Coronary artery (tissue), 2 donors: Measurements from ENCODE around the gene NOTCH3.

Experiments
- DNase-seq: peaks from one replicate; pipeline ENCODE4 v3.0.0-alpha.2; 2017; ENCODE audit warnings: low spot score
- H3K27ac ChIP-seq, 2 donors: fragments of 200-600 bp; sonication (generic); one replicate each; pipeline ENCODE4 v1.5.1; 2016 to 2019
- H3K4me3 ChIP-seq: fragments of 200-600 bp; sonication (generic); 2 replicates; pipeline ENCODE4 v1.5.1; 2016; ENCODE audit warnings: mild to moderate bottlenecking, moderate library complexity
- CTCF ChIP-seq: fragments of 200-600 bp; sonication (generic); IDR thresholded peaks from one replicate; pipeline ENCODE4 v1.5.1; 2019; ENCODE audit warnings: antibody characterized with exemption

The NOTCH3 gene

DNA sequence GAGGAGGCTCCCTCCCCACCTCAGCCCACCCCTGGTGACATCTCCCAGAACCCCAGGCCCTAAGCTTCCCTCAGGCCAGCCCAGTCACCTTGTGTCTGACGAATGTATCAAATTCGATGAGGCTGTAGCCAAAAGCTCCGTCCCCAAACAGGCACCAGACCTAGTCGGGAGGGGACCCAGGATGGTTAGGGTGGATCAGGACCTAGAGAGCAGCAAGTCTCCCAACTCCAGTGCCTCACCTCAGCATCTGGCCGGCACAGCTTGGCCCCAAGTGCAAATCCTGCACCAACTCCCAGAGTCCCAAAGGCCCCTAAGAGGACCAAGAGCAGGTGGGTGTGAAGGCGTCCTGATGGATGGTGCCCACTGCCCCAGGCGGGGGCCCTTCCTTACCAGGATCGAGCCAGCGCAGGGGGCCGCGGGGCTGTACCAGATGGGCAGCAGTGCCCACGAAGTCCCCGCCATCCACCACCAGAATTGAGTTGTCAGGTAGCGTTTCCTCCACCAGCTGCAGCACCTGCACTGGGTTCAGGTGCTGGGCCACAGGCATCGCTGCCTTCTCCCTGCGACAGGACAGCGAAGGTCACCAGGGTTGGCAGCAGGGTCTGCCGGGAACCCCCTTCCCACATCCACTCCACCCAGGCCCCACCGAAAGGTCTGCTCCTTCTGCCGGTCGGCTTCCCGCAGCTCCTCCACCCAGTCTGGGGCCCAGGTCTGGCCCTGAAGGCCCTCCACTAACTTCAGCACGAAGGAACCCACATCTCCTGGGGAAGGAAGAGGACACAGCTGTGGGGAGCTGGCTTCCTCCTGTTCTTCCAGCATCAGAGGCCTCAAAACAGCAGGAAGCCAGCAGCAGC is 84.8 kb downstream of the NOTCH3 start:
- TF ChIP-seq CTCF, result no peak
- H3K4me3 ChIP-seq, result no peak overlapping the region
- no peak for DNase-seq
- H3K27ac ChIP-seq, result peak overlapping the region in 1 of 2 donors; percentile 80

DNA sequence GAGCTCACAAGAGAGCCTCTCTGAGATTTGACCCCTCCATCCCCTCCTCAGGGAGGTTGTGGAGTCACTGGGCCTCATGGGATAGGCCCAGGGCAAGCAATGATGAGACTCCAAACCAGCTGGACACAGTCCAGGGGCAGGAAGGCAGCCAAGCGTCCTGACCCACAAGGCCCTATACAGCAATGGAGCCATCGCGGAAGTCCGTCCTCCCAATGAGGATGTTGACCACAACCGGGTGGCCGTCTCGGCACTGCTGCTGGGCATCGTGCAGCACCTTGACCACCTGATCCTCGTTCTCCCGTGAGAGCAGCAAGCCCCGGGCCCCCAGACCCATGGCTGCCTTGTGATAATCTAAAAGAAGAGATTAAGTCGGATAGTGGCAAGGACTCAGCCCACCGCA is 85.7 kb downstream of the NOTCH3 start:
- Histone ChIP-seq H3K27ac (peak overlapping the region; percentile 36 to 80), H3K4me3 (no peak overlapping the region)
- DNase-seq, result no peak
- no peak for TF ChIP-seq CTCF

DNA sequence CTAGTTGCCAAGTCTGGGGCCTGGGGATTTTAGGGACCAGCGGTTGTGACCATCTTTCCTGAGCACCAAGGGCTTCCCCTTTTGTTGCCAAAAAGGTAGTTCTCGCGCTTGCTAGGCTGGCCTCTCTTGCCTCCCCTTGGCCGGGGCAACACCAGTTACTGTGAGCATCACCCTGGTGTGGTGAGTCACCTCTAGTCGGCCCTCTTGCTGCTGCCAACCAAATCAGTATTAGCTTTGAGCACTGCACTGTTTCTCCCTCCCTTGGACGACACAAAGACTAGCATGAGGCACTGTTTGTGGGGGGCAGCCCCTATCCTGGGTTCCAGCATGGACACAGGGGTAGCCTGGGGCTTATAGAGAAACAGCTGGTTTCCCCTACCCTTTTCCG is 86.6 kb downstream of the NOTCH3 start:
- TF ChIP-seq CTCF, result no peak
- H3K4me3 ChIP-seq, result no peak overlapping the region
- H3K27ac ChIP-seq, result peak overlapping the region; percentile 11 to 80
- no peak for DNase-seq

- TF ChIP-seq CTCF, result no peak
- H3K4me3 ChIP-seq, result no peak overlapping the region
- DNase-seq, result no peak
- H3K27ac ChIP-seq, result peak overlapping the region; percentile 11 to 80
Observed at GRCh38 chr19:15113245-15114152, 87.3 kb downstream of the NOTCH3 start.

DNA sequence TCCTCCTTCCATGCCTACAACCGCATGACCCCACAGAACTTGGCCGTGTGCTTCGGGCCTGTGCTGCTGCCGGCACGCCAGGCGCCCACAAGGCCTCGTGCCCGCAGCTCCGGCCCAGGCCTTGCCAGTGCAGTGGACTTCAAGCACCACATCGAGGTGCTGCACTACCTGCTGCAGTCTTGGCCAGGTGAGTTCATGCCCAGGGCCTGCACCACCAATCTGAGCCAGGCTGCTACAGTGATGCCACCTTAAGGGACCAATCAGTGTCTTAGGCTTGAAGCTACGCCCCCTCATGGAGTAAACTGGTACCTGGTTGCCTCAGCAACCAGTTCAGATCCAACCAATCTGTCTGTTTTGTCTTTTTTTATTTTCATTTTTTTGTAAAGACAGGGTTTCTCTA is 88.4 kb downstream of the NOTCH3 start:
- H3K4me3 ChIP-seq, result no peak overlapping the region
- DNase-seq, result no peak
- no peak for TF ChIP-seq CTCF
- no peak overlapping the region for H3K27ac ChIP-seq

GRCh38 chr19:15111758-15112157 is 89.0 kb downstream of the NOTCH3 start:
- no peak overlapping the region for H3K27ac ChIP-seq
- H3K4me3 ChIP-seq, result no peak overlapping the region
- no peak for TF ChIP-seq CTCF
- DNase-seq, result no peak
